BE2C (cell line): ENCODE data around the gene PZP.

Source experiments
- DNase-seq: peaks from one replicate; pipeline ENCODE4 v3.0.0-alpha.2; 2020
- H3K27me3 ChIP-seq: fragments of 250-450 bp; sonication (Bioruptor Pico); 2 replicates; pipeline ENCODE4 v1.5.1; 2020; ENCODE audit warnings: mild to moderate bottlenecking
- H3K36me3 ChIP-seq: fragments of 250-450 bp; sonication (Bioruptor Pico); 2 replicates; pipeline ENCODE4 v1.5.1; 2020; ENCODE audit warnings: mild to moderate bottlenecking
- H3K4me1 ChIP-seq: fragments of 250-450 bp; sonication (Bioruptor Pico); 2 replicates; pipeline ENCODE4 v1.5.1; 2020
- H3K4me3 ChIP-seq: 2 replicates; pipeline ENCODE4 v1.5.1; 2011; ENCODE audit warnings: low read depth, low read length
- H3K9me3 ChIP-seq: fragments of 250-450 bp; sonication (Bioruptor Pico); 2 replicates; pipeline ENCODE4 v1.5.1; 2020
- CTCF ChIP-seq: IDR thresholded peaks from 2 replicates; pipeline ENCODE4 v1.5.1; 2012; ENCODE audit warnings: mild to moderate bottlenecking, low read depth, low read length

PZP gene

GRCh38 chr12:9111525-9111924 lies 96.7 kb downstream of the PZP start:
- H3K36me3 ChIP-seq: no peaks in the 10 kb centered on the region
- H3K4me3 ChIP-seq: no peak overlapping the region
- TF ChIP-seq CTCF: no peak
- DNase-seq: no peak
- no peaks in the 10 kb centered on the region for H3K27me3 ChIP-seq
- no peaks in the 10 kb centered on the region for H3K9me3 ChIP-seq
- no peaks in the 10 kb centered on the region for H3K4me1 ChIP-seq

- no peak for DNase-seq
- no peaks in the 10 kb centered on the region for H3K4me1 ChIP-seq
- H3K27me3 ChIP-seq: no peaks in the 10 kb centered on the region
- TF ChIP-seq CTCF: no peak
- no peaks in the 10 kb centered on the region for H3K36me3 ChIP-seq
- no peaks in the 10 kb centered on the region for H3K9me3 ChIP-seq
- H3K4me3 ChIP-seq: no peak overlapping the region
These were observed 98.3 kb downstream of the PZP start for GRCh38 chr12:9109737-9110491.

- no peaks in the 10 kb centered on the region for H3K9me3 ChIP-seq
- H3K36me3 ChIP-seq: no peaks in the 10 kb centered on the region
- no peaks in the 10 kb centered on the region for H3K27me3 ChIP-seq
- no peak for TF ChIP-seq CTCF
- H3K4me1 ChIP-seq: no peaks in the 10 kb centered on the region
- no peak for DNase-seq
- H3K4me3 ChIP-seq: no peak overlapping the region
These were observed 99.0 kb downstream of the PZP start for GRCh38 chr12:9109213-9109522.

GRCh38 chr12:9108504-9109212 lies 99.5 kb downstream of the PZP start:
- no peak for DNase-seq
- Histone ChIP-seq H3K9me3 (no peaks in the 10 kb centered on the region), H3K4me3 (no peak overlapping the region), H3K27me3 (no peaks in the 10 kb centered on the region), H3K4me1 (no peaks in the 10 kb centered on the region), H3K36me3 (no peaks in the 10 kb centered on the region)
- TF ChIP-seq CTCF: no peak

GRCh38 chr12:9107542-9107873 lies 100.7 kb downstream of the PZP start:
- H3K9me3 ChIP-seq: no peaks in the 10 kb centered on the region
- no peak for TF ChIP-seq CTCF
- H3K4me3 ChIP-seq: no peak overlapping the region
- H3K36me3 ChIP-seq: no peaks in the 10 kb centered on the region
- no peak for DNase-seq
- no peaks in the 10 kb centered on the region for H3K27me3 ChIP-seq
- H3K4me1 ChIP-seq: no peaks in the 10 kb centered on the region
